Gastroesophageal sphincter (tissue), 4 donors: ENCODE data around the gene CACNB4. TPM values are rescaled to one million over a fixed set of nuclear protein-coding genes. Genes with fewer than 3 reads are reported as not detected.

Experiments
- ATAC-seq: fragments of 150-250 bp; one replicate; pipeline ENCODE4 v1.9.1; 2016; ENCODE audit warnings: mild to moderate bottlenecking, moderate library complexity
- H3K27ac ChIP-seq, 4 donors: fragments of 200-600 bp; sonication (generic) in 3 of 4; 1 replicate in 3 of 4; 2 replicates in 1 of 4; pipeline ENCODE4 v1.5.1; 2016 to 2019
- H3K27me3 ChIP-seq: fragments of 200-600 bp; sonication (generic); one replicate; pipeline ENCODE4 v1.5.1; 2019
- H3K36me3 ChIP-seq, 2 donors: fragments of 200-600 bp; sonication (generic); one replicate each; pipeline ENCODE4 v1.5.1; 2019; ENCODE audit warnings: control low read depth in 1 of 2
- H3K4me1 ChIP-seq, 3 donors: fragments of 200-600 bp; sonication (generic); 1 replicate in 2 of 3; 2 replicates in 1 of 3; pipeline ENCODE4 v1.5.1; 2016 to 2019; ENCODE audit warnings: control low read depth in 2 of 3
- H3K4me3 ChIP-seq, 2 donors: fragments of 200-600 bp; sonication (generic); one replicate each; pipeline ENCODE4 v1.5.1; 2019; ENCODE audit warnings: mild to moderate bottlenecking in 1 of 2, moderate library complexity in 1 of 2
- H3K9me3 ChIP-seq, 3 donors: fragments of 200-600 bp; sonication (generic); one replicate each; pipeline ENCODE4 v1.5.1; 2017 to 2019; ENCODE audit warnings: control low read depth in 2 of 3
- EP300 ChIP-seq: sonication (generic); formaldehyde crosslinking; IDR thresholded peaks from one replicate; pipeline ENCODE4 v1.6.1; 2017; ENCODE audit warnings: antibody characterized with exemption, mild to moderate bottlenecking
- POLR2A ChIP-seq, 2 donors: fragments of 450-650 bp; IDR thresholded peaks; one replicate each; pipeline ENCODE4 v1.6.1; 2017; ENCODE audit warnings: antibody characterized with exemption in 2 of 2, mild to moderate bottlenecking in 2 of 2, moderate library complexity in 1 of 2
- POLR2AphosphoS5 ChIP-seq: sonication (generic); formaldehyde crosslinking; IDR thresholded peaks from one replicate; pipeline ENCODE4 v1.6.1; 2017; ENCODE audit warnings: antibody characterized with exemption
- WGBS, 2 donors: methylation state at CpG; one replicate each; pipeline ENCODE4 v1.1.5; 2018; ENCODE audit warnings: low coverage in 1 of 2; 5-methylcytosine and 5-hydroxymethylcytosine counted together
- total RNA-seq, 4 donors: library from RNA; depleted of rRNA; stranded (reverse); fragments of >200 nt; gene quantifications; one replicate each; pipeline ENCODE4 v1.1.0, GENCODE V29; 2016
- TF ChIP-seq, protein P1 (sequence below), 4 experiments: fragments of 200-600 bp in 2 of 4; fragments of 450-650 bp in 2 of 4; sonication (generic) in 1 of 4; IDR thresholded peaks; one replicate each; pipeline ENCODE4 v1.5.1; 2017 to 2019; ENCODE audit warnings: antibody characterized with exemption in 4 of 4, mild to moderate bottlenecking in 2 of 4, moderate library complexity in 2 of 4

Gene CACNB4
- total RNA-seq, 4 donors from 2014 or later: 1.4 to 5.4 (median 1.9) TPM

DNA sequence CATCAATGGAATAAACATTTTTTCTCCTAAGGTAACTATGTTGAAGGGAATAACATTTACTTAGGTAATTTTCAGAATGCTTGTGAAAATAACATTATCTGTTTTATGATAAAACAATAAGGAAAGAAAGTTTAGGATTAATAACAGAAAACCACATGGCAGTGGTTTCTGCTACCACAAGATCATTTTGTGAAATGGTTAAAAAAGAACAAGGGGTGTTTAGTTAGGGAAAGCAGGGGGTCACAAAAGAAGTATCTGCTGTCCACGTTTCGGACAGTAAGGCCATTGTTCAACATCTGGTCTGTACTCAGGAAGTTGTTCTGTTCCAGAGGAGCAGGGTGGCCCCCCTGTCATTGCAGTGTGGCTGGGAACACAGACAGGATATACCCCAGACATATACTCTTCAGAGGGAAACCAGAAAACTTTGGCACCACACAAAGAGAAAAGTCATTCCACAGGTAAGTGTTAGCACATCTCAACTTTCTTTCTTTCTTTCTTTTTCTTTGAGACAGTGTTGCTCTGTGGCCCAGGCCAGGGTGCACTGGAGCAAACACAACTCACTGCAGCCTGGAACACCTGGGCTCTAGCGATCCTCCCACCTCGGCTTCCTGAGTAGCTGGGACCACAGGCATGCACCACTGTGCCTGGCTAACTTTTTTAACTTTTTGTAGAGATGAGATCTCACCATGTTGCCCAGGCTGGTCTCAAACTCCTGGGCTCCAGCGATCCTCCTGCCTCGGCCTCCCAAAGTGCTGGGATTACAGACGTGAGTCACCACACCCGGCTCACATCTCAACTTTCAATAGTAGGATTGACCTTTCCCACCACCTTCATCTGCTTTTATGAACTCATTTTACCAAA lies 255.8 kb downstream of the CACNB4 start:
- no peak for ATAC-seq
- H3K27ac ChIP-seq: no peak overlapping the region
- H3K36me3 ChIP-seq: no peaks in the 10 kb centered on the region
- no peaks in the 10 kb centered on the region for H3K9me3 ChIP-seq
- TF ChIP-seq POLR2AphosphoS5: no peak
- no peak for TF ChIP-seq EP300
- TF ChIP-seq, protein P1, sequence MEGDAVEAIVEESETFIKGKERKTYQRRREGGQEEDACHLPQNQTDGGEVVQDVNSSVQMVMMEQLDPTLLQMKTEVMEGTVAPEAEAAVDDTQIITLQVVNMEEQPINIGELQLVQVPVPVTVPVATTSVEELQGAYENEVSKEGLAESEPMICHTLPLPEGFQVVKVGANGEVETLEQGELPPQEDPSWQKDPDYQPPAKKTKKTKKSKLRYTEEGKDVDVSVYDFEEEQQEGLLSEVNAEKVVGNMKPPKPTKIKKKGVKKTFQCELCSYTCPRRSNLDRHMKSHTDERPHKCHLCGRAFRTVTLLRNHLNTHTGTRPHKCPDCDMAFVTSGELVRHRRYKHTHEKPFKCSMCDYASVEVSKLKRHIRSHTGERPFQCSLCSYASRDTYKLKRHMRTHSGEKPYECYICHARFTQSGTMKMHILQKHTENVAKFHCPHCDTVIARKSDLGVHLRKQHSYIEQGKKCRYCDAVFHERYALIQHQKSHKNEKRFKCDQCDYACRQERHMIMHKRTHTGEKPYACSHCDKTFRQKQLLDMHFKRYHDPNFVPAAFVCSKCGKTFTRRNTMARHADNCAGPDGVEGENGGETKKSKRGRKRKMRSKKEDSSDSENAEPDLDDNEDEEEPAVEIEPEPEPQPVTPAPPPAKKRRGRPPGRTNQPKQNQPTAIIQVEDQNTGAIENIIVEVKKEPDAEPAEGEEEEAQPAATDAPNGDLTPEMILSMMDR (IDR thresholded peaks at IDR 0.05): no peak
- TF ChIP-seq POLR2A (IDR thresholded peaks at IDR 0.05): no peak
- no peak overlapping the region for H3K4me3 ChIP-seq
- no peaks in the 10 kb centered on the region for H3K27me3 ChIP-seq
- H3K4me1 ChIP-seq: no peaks in the 10 kb centered on the region
- WGBS, 2 donors: 78% methylated on average over 5 to 8 of the region's 8 CpGs

GRCh38 chr2:151841047-151841424 lies 257.8 kb downstream of the CACNB4 start:
- no peaks in the 10 kb centered on the region for H3K27me3 ChIP-seq
- no peak overlapping the region for H3K27ac ChIP-seq
- 85% methylated on average over 2 of the region's 2 CpGs; no CpG with 5 or more reads in 1 of the 2 donors for WGBS, 2 donors
- H3K4me3 ChIP-seq: no peak overlapping the region
- no peaks in the 10 kb centered on the region for H3K4me1 ChIP-seq
- no peaks in the 10 kb centered on the region for H3K36me3 ChIP-seq
- TF ChIP-seq EP300 (no peak), POLR2A (IDR thresholded peaks at IDR 0.05) (no peak)
- TF ChIP-seq, protein P1 (IDR thresholded peaks at IDR 0.05): no peak
- no peak for ATAC-seq
- H3K9me3 ChIP-seq: no peaks in the 10 kb centered on the region

DNA sequence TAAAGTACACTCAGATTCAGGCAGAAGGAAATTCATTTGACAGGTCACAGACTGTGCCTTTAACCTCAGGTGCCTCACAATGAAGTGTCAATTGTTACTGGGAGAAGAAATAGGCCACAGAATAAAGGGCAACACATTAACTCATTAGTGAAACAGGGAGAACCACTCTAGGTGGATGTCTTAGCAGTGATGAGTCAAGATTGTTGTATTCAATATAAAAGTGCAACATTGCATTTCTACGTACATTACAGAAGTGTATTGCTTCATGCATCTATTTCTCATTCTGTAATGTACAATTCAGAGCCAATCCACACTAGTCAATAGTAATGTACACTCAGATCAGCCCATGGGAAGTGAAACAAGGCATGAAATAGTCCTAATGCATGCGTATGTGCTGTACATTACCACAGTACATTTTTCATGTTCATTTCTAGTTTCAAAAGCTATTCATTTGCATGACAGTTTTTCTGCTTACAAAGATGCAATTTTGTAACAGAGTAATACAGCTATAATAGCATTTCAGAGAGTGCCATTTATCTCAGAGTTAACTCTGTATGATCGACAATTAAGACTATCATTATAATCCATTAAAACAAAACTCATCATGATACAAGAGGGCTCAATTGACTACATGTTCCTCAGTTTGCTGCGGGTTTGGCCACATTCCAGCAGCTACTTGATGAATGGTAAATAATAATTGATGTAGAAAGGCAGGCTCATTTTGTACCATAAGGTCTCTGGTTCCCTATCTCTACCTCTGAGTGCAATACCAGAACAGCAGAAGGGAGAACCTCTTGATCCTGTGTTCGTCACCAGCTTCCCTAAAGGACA lies 258.4 kb downstream of the CACNB4 start:
- 76 to 87% methylated on average over 4 to 5 of the region's 5 CpGs for WGBS, 2 donors
- Histone ChIP-seq H3K36me3 (no peaks in the 10 kb centered on the region), H3K4me3 (no peak overlapping the region), H3K27me3 (no peaks in the 10 kb centered on the region), H3K27ac (no peak overlapping the region), H3K4me1 (no peaks in the 10 kb centered on the region), H3K9me3 (no peaks in the 10 kb centered on the region)
- no peak for ATAC-seq
- TF ChIP-seq, protein P1 (IDR thresholded peaks at IDR 0.05): no peak
- TF ChIP-seq EP300 (no peak), POLR2AphosphoS5 (no peak), POLR2A (IDR thresholded peaks at IDR 0.05) (no peak)

DNA sequence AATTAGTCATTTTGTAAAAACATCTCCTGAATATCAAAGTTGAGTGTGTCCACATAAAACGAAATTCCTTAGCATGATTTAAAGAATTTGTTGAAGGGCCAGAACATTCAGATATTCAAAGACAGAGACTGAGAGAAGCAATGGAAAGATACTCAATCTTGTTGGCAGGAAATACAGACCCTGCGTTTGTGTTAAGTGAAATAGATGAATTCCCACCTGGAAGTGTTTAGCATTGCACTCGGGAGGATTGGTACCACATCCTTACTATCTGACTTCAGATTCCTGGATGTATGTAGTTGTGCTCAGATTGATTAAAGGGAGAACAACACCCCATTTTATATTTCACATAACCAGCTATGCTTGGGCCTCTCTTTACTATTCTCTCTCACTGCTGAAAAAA lies 260.9 kb downstream of the CACNB4 start:
- Histone ChIP-seq H3K36me3 (no peaks in the 10 kb centered on the region), H3K4me3 (no peak overlapping the region), H3K4me1 (no peaks in the 10 kb centered on the region), H3K27me3 (no peaks in the 10 kb centered on the region), H3K27ac (no peak overlapping the region), H3K9me3 (no peaks in the 10 kb centered on the region)
- 62 to 65% methylated on average over 3 of the region's 3 CpGs for WGBS, 2 donors
- ATAC-seq: no peak
- no peak for TF ChIP-seq EP300
- TF ChIP-seq, protein P1 (IDR thresholded peaks at IDR 0.05): no peak
- TF ChIP-seq POLR2AphosphoS5: no peak
- no peak for TF ChIP-seq POLR2A (IDR thresholded peaks at IDR 0.05)
